NCI-H146 treated with DMSO at 0.1 percent for 48 hours (cell line): ENCODE results near the gene GIGYF2.
A peak's percentile ranks its signal among the peaks of the same experiment; 100 is the strongest.

Source experiments
- DNase-seq: peaks from one replicate; lab custom pipeline; 2025; ENCODE audit not compliant: unreplicated experiment; lab: John Stamatoyannopoulos, UW

Gene GIGYF2

GRCh38 chr2:232757905-232758304, 60.8 kb downstream of the GIGYF2 start:
- no peak for DNase-seq

DNA sequence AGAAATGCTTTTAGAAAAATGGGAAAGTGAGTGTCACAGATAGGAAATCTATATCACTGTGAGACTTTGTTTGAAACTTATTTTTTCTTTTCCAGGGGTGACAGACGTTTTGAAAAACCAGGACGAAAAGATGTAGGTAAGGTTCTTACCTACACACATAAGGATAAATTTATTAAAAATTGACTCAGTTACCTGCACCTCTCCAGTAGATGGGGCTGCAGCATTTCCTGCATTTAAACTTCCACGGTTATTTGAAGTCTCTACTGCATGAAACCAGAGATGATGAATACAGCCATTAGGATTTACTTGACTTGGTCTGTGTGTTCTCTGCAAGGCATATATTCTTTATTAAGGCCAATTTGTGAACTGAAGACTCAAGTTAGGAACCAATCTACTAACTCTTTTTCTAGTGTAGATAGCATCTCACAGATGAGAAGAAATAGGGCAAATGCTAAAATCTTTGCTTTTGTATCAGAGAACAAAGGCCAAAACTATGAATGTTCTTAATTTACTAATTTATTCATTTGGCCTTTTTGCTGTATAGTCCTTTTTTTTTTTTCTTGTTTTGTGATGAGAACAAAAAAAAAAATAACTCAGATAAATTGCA, 64.3 kb downstream of the GIGYF2 start:
- peak; percentile 0 for DNase-seq

DNA sequence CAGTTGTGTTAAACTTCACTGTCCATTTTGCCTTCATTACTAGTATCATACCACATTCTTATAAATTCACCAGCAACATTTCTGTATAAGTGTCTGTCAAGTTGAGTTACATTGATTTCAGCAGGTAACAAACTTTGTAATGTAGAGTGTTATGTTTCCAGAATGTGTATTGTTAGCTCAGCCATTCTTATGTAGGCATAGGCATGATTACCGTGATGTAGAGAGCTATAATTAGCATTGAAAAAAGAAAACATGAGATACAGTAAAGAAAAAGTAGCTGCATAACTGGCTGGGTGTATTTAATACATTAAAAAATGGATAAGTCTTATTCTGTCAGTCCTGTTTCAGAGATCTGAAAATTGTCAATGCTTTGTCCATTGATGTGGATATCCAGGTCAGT, 70.7 kb downstream of the GIGYF2 start:
- no peak for DNase-seq

DNA sequence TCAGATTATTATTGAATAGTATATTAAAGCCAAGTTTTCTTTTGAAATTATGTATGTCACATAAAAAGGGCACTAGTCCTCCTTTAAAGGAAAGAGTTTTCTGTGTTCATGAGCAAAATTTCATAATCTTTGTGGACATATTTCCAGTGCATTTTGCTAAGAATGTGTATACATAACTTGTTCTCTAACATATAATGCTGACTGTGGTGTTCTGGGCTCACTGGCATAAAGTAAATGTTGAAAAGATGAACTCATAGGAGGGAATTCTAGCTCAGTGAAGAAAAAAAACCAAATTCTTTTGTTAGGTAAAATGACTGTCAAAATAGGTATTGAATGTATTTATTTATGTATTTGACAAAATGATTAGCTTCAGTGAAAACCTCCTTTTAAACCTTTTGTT, 73.1 kb downstream of the GIGYF2 start:
- no peak for DNase-seq

DNA sequence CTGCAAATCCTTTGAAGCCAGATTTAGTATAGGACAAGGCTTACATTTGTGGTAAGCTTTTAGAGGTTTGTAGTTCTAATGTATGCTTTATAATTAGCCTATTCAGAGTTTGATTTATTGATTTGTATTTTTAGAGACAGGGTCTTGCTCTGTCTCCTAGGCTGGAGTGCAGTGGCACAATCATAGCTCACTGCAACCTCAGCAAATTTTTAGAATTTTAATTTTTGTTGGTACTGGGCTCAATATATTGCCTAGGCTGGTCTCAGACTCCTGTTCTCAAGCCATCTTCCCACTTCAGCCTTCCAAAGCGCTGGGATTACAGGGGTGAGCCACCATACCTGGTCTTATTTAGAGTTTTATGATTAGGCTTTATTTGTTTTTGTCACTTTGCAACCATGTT, 74.7 kb downstream of the GIGYF2 start:
- no peak for DNase-seq

DNA sequence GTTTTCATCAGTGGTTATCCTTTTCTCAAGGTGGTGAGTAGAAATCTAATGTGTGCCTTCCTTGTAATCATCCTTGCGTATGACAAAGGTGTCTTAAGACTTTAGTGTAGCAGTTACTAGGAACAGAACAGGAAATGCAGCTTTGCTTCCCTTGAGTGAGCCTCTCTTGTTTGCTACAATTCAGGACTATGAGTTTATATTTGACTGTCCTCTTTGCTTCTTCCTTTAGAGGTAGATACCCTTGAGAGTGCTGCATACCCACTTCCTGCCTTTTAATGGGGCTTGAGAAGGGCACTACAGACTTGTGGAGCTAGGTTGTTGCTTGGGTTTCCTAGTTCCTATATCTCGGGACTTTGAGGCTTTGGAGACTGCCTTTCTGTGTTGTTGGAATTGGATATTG, 75.4 kb downstream of the GIGYF2 start:
- DNase-seq: no peak

- DNase-seq: no peak
These were observed 76.7 kb downstream of the GIGYF2 start for GRCh38 chr2:232773815-232774214.

DNA sequence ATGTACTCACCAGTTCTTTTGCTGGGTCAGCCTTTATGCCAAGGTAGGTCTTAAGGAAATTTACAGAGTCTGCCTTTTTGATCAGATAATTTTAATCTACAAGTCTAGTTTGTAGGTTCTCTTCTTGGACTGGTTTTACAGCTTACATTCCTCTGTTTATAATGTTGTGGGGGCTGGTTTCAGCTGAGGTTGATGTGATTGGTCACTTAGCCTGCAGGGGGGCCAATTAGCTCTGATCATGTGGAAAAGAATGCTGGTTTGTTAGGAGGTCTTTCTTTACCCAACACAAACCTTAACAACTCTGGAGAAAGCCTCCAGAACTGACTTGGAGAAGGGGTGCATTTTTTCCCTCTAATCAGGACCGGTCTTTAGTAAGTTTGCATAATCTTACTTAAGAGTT, 79.3 kb downstream of the GIGYF2 start, which contains the start of gene KCNJ13:
TSS of gene KCNJ13 (minus strand) at position 131 of the 400 bp plus-strand sequence. CDS start 5,203 bp downstream, outside the sequence.
- DNase-seq: no peak

DNA sequence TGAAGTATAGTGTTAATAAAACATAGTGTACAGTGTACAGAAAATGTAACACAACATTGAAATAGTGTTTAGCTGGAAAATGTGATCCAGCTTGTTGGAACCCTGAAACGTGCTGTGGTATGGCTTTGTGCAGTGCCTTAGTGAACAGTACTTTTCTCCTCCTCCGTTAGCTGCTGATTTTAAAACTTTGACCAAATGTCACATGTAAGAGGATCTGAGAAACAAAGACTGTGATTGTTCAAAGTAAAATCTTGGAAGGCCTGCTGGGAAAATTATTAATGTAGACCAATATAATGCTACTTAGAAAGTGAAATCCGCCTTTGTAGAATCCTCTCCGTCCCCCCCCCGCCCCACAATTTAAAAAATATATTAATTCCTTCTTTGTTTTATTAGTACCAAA, 80.1 kb downstream of the GIGYF2 start:
- no peak for DNase-seq

GRCh38 chr2:232779465-232779864, 82.3 kb downstream of the GIGYF2 start:
- no peak for DNase-seq

- DNase-seq: no peak
These were observed 82.8 kb downstream of the GIGYF2 start for GRCh38 chr2:232779934-232780333.

GRCh38 chr2:232781765-232782164, 84.6 kb downstream of the GIGYF2 start:
- peak; percentile 0 for DNase-seq

DNA sequence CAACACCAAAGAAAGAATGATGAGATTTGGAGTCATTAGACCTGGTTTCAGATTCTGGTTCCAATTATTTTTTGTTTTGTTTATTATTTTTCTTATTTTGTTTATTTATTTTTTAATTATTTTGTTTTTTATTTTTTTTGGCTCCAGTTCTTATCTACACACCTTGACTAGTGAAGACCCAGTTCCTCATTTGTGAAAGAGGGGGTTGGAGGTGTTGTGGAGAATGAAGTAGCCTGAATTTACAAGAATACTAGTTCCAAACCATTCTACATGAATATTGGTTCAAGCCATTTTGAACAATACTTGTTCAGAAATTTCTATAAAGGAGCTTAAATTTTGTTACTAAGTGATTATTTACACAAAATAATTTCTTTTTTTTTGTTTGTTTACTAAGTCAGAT, 86.1 kb downstream of the GIGYF2 start:
- no peak for DNase-seq

GRCh38 chr2:232787806-232788205, 90.7 kb downstream of the GIGYF2 start:
- no peak for DNase-seq

DNA sequence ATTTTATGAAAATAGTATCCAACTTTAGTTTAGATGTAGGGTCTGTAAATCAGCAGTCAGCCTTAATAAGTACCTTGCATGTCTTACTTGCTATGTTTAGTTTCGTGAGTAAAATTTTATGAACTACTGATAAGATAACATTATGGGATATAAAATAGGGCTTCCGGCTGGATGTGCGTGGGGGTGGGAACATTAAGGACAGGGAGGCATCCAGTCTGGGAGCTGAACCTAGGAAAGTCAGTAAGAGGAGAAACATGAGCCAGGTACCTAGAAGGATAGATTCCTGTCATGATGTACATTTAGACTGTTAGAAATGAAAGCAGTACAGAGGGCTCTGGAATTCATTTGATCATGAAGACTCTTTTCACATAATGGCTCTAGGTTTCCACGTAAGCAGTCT, 92.0 kb downstream of the GIGYF2 start:
- no peak for DNase-seq

GRCh38 chr2:232791518-232791917, 94.4 kb downstream of the GIGYF2 start:
- no peak for DNase-seq

DNA sequence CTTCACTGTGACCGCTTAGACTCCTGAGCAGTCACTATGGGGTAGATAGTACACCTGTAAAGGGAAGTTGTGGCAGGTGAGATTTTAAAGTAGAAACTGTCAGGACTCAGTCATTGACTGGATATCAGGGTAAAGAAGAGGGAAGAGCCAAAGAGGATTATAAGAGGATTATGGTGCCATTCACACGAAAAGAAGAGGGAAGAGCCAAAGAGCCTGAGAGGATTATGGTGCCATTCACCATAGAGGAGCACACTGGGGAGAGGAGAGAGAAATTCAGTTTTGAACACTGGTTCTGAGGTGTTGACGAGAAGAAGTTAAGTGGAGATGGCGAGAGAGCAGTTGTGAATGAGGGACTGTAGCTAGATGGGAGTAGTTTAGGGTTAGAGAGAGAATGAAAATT, 96.1 kb downstream of the GIGYF2 start:
- no peak for DNase-seq

GRCh38 chr2:232794981-232795380, 97.8 kb downstream of the GIGYF2 start:
- no peak for DNase-seq

DNA sequence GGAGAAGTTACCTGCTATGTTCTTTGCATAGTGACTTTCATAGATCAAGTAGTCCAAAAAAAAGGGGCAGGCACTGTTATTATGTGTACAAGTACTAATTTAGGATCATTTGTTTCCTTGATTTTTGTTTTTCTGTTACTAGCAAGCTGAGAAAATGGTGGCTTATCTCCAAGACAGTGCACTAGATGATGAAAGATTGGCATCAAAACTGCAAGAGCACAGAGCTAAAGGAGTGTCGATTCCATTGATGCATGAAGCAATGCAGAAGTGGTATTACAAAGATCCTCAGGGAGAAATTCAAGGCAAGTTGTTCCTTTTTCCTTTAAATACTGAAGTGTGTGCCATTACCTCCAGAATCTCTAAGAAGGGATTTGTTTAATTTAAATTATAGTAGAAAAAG, 98.8 kb downstream of the GIGYF2 start:
- DNase-seq: no peak

GRCh38 chr2:232798187-232798586, 101.1 kb downstream of the GIGYF2 start:
- no peak for DNase-seq

GRCh38 chr2:232800166-232800565, 103.0 kb downstream of the GIGYF2 start:
- DNase-seq: no peak

DNA sequence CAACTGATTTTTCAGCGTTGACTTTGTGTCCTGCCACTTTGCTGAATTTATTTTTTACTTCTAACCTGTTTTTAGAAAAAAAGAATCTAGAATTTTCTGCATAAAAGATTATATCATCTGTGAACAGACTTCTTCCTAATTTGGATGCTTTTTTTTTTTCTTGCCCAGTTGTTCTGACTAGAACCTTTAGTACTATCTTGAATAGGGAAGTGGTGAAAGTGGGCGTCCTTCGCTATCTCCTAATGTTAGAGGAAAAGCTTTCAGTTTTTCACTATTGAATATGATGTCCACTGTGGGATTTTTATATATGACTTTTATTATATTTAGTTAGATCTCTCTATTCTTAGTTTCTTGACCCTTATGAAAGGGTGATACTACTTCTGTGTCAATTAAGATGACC, 105.0 kb downstream of the GIGYF2 start:
- DNase-seq: no peak

- no peak for DNase-seq
These were observed 112.4 kb downstream of the GIGYF2 start for GRCh38 chr2:232809349-232810124.
